ENCODE data around the gene GRM4. TPM values are rescaled to one million over a fixed set of nuclear protein-coding genes. Genes with fewer than 3 reads are reported as not detected.

Gene GRM4
- polyA plus RNA-seq, 1 of the 3 experiments (the other 2 are of a cell fraction): not detected

DNA sequence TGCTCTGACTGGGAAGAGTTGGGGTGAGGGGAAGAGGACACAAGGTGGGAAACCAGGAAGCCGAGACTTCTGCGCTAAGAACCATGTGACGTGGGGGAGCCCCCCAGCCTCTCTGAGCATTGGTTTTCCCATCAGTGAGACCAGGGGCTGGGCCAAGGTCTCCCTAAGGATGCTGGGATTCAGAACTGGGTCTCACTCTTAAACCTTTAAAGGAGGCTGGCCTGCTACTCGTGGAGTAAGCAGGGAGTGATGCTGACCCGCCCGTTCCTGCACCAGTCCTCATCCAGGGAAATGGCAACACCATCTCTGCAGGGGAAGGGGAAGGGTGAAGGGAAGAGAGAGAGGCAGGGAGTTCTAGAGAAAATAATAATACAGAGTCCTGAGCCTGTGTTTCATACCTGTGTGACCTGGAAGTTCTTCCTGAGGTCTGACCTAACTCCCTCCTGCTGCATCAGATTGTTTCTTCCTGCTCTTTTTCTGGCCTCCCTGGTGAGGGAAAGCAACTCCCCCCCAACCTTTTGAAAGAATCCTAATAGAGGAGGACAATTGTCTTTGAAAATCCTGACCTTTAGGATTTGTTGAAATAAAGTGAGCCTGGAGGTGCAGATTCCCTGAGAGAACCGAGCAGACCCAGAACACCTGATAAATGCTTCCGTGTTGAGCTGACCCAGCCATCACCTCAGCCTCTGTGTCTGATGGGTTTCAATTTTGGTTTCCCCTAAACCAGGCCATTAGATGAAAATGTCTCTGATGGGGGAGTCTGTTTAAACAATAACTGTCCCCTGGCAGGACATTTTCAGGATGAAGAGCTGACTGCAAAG lies 3.0 kb upstream of the GRM4 start (continued):
- TF ChIP-seq CHD2 (IDR thresholded peaks at IDR 0.05; ENCODE audit: low read length, partially characterized antibody): no peak
- no peak for TF ChIP-seq USF1 (IDR thresholded peaks at IDR 0.05; ENCODE audit: borderline replicate concordance, low read depth)

DNA sequence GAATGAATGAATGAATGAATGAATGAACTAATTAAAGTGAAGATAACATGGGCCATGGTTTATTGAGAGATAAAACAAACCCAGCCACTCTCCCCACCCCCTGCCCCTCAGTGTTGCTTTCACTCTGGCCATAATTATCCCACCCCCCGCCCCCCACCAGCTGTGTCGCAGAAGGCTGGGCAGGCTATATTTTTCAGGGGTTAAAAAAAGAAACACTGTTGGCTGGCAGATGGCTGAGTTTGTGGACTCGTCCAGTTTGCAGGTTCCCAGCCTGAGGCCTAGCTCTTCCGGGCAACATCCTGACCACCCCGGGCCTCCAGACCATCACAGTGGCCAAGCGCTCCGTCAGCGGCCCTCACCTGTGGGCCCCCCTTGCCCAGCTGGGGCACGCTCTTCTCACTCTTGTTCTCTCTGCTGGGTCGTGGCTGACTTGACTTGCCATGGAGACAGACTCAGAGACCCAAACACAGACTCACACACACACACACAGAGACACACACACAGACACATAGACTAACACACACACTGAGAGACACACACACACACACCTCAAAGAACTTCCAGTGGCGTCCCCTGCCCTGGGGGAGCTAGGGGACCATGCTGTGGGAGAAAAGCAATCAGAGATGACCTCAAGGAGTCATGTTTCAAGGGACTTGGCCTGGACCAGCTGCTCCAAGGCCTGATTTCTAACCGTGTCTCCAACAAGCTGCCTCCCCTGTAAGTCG lies 2.2 kb upstream of the GRM4 start:
- TF ChIP-seq SIN3A (IDR thresholded peaks at IDR 0.05; ENCODE audit: borderline replicate concordance, low read depth, low read length) (no peak), RXRA (IDR thresholded peaks at IDR 0.05; ENCODE audit: borderline replicate concordance, low read depth) (no peak), GATA2 (CRISPR knock-in tag; IDR thresholded peaks at IDR 0.05) (no peak), ELF1 (IDR thresholded peaks at IDR 0.05) (no peak), FOXM1 (IDR thresholded peaks at IDR 0.05; ENCODE audit: low read depth) (no peak), NFIC (IDR thresholded peaks at IDR 0.05; ENCODE audit: borderline replicate concordance) (no peak), TAF1 (IDR thresholded peaks at IDR 0.05; ENCODE audit: borderline replicate concordance, low read depth, low read length) (no peak), JUND (IDR thresholded peaks at IDR 0.05) (no peak)
- TF ChIP-seq, protein P1, sequence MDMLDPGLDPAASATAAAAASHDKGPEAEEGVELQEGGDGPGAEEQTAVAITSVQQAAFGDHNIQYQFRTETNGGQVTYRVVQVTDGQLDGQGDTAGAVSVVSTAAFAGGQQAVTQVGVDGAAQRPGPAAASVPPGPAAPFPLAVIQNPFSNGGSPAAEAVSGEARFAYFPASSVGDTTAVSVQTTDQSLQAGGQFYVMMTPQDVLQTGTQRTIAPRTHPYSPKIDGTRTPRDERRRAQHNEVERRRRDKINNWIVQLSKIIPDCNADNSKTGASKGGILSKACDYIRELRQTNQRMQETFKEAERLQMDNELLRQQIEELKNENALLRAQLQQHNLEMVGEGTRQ (IDR thresholded peaks at IDR 0.05; ENCODE audit: borderline replicate concordance, low read depth, low read length): no peak
- TF ChIP-seq, protein P2, sequence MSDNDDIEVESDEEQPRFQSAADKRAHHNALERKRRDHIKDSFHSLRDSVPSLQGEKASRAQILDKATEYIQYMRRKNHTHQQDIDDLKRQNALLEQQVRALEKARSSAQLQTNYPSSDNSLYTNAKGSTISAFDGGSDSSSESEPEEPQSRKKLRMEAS (IDR thresholded peaks at IDR 0.05; ENCODE audit: low read depth): no peak
- H3F3A ChIP-seq (replicated peaks; ENCODE audit: insufficient read depth): no peaks in the 10 kb centered on the region
- peaks cover 0 to 20% of the 10 kb centered on the region in 2 experiments; a peak in 2 of 4 replicates for H3K4me1 ChIP-seq (ENCODE audit: control insufficient read depth in 1 of 2, insufficient read depth in 2 of 2, low read depth in 1 of 2, low read length in 1 of 2)
- H3K4me2 ChIP-seq: no peak overlapping the region
- peaks cover 59% of the 10 kb centered on the region for H3K27me3 ChIP-seq (ENCODE audit: insufficient read depth)
- ChIA-PET POLR2A (interaction anchor here (0.6 kb wide), 1 partner anchor 101 kb away, joined by 4 read pairs; the partner anchor contains the start of gene SMIM29), CTCF (interaction anchor here (0.6 to 10.6 kb wide), 10 partner anchors 16 to 1153 kb away, joined by 3 to 85 read pairs (median 5); no protein-coding TSS in a partner anchor)
- no peak overlapping the region for H3K4me3 ChIP-seq (ENCODE audit: low read depth in 2 of 2, low read length in 1 of 2)
- WGBS (ENCODE audit: low lambda C conversion rate): 74% methylated on average over 13 of the region's 13 CpGs
- no peaks in the 10 kb centered on the region for H3K9me3 ChIP-seq
- H4K20me1 ChIP-seq (ENCODE audit: insufficient read depth): 0 out of 2 replicates have a peak, but pooled peaks cover 4% of the 10 kb centered on the region
- DNase-seq: no peak
- H2AFZ ChIP-seq (ENCODE audit: low read depth): no peak overlapping the region
- H3K9me2 ChIP-seq: no peaks in the 10 kb centered on the region
- H3K27ac ChIP-seq (ENCODE audit: low read depth in 2 of 2, low read length in 1 of 2): no peak overlapping the region
- H3K79me2 ChIP-seq (ENCODE audit: insufficient read depth): no peaks in the 10 kb centered on the region
- no peak overlapping the region for H3K9ac ChIP-seq
- no peaks in the 10 kb centered on the region for H3K36me3 ChIP-seq (replicated peaks in 1 of 2; ENCODE audit: control insufficient read depth in 1 of 2, insufficient read depth in 2 of 2, low read length in 1 of 2)

Measured in SK-N-SH (cell line).